Measurements from ENCODE around the gene B4GALNT2. TPM values are rescaled to one million over a fixed set of nuclear protein-coding genes. Genes with fewer than 3 reads are reported as not detected.

Gene B4GALNT2
- polyA plus RNA-seq, 1 experiment: 0.12 TPM

Other genes with a start within 250 kb of the B4GALNT2 start
- gene ATP5MC1, start 240.0 kb upstream of the B4GALNT2 start, polyA plus RNA-seq (2011; rRNA removed): 139 and 142 TPM in 2 replicates
- 166 and 190 TPM in 2 replicates for gene UBE2Z, start 224.4 kb upstream of the B4GALNT2 start, polyA plus RNA-seq (2011; rRNA removed)
- gene SNF8, start 187.9 kb upstream of the B4GALNT2 start, polyA plus RNA-seq (2011; rRNA removed): 104 and 113 TPM in 2 replicates
- gene GIP, start 164.2 kb upstream of the B4GALNT2 start, polyA plus RNA-seq (2011; rRNA removed): 0.12 and 0.16 TPM in 2 replicates
- gene IGF2BP1, start 135.4 kb upstream of the B4GALNT2 start, polyA plus RNA-seq (2011; rRNA removed): 3.7 and 5.3 TPM in 2 replicates
- gene GNGT2, start 77.8 kb downstream of the B4GALNT2 start, polyA plus RNA-seq (2011; rRNA removed): 0.45 and 0.66 TPM in 2 replicates
- 0.71 and 1.5 TPM in 2 replicates for gene ABI3, start 77.9 kb downstream of the B4GALNT2 start, polyA plus RNA-seq (2011; rRNA removed)
- 0.07 and 0.11 TPM in 2 replicates for gene PHOSPHO1, start 98.0 kb downstream of the B4GALNT2 start, polyA plus RNA-seq (2011; rRNA removed)
- 5.3 and 7.2 TPM in 2 replicates for gene ZNF652, start 229.5 kb downstream of the B4GALNT2 start, polyA plus RNA-seq (2011; rRNA removed)